GM19023 (cell line): ENCODE measurements around the gene CREB3L2.
"Not testable (repeated sequence)": the region's sequence is repeated elsewhere in the genome, so short reads cannot be mapped to it uniquely, and the experiment has no call there.

Experiments
- ATAC-seq: cut with Tn5 transposase; IDR thresholded peaks from one replicate; pipeline ENCODE4 v1.9.1; 2021; ENCODE audit warnings: mild to moderate bottlenecking, moderate library complexity; ENCODE audit not compliant: unreplicated experiment

Gene CREB3L2

DNA sequence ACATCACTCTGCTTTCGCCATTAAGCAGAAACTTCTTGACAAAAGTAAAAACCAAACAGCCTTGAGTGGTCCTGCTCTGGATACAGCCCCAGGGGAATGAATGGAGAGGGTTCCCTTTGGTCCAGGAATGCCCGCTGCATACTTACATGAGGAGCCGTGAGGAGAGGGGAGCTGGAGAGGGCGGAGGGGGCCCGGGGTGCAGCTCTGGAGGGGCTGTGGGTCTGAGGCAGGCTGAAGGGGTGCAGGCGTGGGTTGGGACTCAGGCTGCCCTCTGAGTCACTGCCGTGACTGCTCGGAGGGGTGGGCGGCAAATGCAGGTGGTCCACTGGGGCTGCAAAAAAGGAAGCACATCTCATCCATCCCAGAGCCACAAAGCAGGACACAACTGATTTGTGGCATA, 93.8 kb downstream of the CREB3L2 start:
- no peak for ATAC-seq

DNA sequence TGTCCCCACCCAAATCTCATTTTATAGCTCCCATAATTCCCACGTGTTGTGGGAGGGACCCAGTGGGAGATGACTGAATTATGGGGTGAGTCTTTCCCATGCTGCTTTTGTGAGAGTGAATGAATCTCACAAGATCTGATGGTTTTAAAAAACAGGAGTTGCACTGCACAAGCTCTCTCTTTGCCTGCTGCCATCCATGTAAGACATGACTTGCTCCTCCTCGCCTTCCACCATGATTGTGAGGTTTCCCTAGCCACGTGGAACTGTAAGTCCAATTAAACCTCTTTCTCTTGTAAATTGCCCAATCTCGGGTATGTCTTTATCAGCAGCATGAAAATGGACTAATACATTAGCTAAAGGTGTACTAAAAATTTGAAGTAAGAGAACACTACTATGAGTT, 95.2 kb downstream of the CREB3L2 start:
- not testable (repeated sequence) for ATAC-seq

DNA sequence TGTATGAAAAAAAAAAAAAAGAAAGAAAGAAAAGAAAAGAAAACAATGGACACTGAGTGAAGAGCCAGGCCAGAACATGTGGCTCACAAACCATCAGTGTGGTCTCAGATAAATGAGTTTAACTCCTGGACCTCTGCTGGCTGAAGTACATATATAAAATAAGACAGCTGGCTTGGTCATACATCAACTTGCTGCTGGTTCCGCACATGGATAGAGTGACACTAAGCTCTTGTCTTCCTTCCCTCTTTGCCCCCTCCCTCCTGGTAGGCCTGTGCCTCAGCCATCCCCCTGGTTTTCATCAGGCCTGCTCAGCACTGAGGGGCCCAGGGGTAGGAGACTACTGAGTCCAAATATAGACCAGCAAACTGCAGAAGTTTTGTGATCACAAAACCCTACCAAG, 97.1 kb downstream of the CREB3L2 start:
- no peak for ATAC-seq

DNA sequence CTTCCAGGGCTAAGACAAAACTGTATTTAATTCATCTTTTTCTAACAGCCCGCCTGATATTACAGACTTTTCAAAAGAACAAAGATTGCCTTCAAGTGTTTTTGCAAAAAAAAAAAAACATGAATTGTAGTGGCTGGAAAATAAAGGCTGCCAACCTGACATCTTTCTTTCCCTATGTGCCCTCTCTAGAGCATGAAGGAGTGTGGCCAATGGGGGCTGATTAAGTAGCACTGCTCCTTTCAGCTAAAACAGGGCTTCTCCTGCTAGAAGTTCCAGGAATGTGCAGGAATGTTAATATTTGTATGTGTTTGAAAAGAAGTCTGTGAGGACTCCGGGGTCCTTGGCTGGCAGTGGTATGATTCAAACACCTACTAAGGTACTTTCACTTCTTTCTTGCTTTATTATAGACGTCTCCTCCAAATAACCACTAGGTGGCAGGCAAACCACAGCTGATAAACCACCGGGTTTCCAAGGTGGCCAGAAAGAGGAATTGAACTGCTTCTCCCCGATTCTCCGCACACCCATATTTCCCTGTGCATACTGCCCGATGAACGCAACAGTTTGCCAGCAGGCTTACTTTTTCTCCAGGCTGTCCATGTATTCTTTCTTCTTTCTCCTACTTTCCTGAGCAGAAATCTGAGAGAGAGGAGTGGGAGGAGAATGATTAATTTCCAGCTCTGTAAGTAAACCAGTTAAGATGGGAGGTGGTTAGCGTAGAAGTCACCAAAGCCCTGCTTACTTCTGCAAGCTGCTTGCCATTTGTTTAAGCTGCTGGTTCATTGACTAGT, 98.3 kb downstream of the CREB3L2 start:
- ATAC-seq, result peak; percentile 64

DNA sequence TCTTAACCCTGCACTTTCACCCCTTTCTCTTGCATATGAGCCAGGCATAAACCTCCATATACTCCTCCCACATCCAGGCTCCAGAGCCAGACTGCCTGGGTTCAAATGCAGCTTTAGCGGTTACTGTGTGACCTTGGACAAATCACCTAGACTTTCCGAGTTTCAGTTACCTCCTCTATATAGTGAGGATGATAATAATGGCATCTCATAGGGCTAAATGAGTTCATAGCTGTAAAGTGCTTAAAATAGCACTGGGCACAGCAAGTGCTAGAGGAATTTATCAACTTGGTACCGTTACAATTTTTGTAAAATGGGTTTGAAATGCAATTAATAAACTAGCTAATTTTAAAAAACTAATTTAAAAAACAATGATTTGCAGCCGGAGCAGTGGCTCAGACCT, 101.7 kb downstream of the CREB3L2 start:
- ATAC-seq, result no peak

DNA sequence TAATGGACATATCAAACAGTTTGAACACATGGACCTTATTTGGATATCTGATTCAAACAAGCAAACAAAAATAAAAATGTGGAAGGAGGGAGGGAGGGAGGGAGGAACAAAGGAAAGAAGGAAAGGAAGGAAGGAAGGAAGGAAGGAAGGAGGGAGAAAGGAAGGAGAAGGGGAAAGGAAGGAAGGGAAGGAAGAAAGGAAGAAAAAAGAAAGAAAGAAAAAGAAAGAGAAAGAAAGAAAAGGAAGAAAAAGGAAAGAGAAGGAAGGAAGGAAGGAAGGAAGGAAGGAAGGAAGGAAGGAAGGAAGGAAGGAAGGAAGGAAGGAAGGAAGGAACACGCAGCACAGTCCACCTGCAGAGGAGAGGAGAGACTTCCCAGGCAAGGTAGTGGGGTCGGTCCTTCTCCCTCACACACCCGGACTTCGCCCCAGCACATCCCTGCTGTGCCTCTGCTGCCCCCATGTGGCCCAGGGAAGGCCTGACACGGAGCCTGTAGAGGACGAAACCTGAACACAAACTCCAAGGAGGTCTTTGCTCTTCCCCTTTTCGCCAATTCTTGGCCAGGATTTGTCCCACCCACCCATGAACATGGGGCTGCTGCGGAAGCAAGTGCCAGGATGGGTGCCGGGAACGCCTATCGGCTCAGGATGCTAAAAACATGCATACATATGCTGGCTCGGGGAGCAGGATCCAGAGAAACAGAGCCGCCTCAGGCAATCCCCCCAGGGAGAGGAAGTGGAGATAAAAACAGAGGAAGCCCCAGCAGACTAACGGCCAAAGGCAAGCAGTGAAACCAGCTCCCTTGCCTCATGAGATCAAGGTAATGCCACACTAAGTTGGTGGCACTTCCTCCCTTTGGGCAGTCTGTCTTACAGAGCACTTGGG, 102.8 kb downstream of the CREB3L2 start:
- peak; percentile 68 for ATAC-seq

DNA sequence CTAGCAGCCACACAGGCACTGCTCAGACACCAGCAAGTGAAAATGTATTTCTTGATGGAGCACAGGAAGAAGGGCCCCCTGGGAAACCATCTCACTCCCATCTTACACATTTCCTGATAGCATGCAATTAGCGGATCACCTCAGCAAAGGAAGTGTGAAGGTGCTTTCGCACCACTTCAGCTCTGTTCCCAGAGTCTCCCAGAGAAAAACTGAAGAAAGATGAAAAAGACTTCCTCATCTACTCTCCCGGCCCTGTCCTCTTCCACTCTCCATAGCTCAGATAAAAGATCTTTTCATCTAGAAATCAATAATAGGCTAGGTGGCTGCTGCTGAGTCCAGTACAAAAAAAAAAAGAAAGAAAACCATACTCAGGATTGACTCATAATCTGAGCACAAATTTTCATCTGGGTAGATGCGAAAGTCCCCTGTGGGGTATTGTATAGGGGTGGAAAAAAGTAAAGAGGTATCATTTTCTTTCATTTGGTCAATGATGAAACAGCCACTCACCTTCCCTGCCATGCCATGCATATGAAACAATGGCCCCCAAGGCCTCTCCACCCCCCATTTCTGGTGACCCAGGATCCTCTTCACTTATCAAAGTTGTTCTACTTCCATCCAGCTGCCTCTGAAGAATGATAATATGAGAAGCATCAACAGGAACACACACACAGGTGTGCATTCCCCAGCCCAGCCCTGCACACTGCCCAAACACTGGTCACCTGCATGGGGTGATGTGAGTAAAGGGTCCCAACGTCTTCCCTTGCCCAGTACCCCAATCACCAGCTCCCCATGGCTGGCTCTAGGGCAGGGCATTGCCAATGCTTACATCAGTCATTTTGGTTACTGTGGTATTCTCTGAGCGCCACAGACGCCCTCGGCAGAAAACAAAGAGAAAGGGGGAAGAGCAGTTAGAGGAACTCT, 106.3 kb downstream of the CREB3L2 start:
- peak; percentile 79 for ATAC-seq

DNA sequence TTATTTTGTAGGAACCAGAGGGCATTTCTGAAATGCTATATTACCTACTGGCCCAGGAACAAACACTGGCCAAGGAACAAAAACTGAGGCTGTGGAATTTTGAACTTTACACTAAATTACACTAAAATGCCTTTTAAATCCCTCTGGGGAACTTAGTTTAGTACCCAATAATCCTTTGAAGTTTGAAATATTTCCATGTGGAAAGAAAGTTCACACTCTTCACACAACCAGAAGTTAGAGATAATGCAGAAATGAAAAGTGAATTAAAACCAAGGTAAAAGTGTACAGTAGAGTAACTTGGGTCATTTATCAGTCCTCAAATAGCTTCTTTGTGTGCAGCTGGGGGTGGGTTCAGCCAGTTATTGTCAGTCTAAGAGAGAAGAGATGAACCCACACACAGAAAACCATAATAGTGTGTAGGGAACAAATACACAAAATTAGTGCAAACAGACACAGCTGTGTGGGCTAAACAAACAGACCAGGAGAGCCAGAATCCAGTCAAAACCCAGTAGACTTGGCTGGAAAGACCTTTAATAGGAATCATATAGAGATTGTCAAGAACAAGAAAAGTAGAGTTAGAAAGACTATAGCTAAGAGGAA, 108.6 kb downstream of the CREB3L2 start:
- no peak for ATAC-seq

DNA sequence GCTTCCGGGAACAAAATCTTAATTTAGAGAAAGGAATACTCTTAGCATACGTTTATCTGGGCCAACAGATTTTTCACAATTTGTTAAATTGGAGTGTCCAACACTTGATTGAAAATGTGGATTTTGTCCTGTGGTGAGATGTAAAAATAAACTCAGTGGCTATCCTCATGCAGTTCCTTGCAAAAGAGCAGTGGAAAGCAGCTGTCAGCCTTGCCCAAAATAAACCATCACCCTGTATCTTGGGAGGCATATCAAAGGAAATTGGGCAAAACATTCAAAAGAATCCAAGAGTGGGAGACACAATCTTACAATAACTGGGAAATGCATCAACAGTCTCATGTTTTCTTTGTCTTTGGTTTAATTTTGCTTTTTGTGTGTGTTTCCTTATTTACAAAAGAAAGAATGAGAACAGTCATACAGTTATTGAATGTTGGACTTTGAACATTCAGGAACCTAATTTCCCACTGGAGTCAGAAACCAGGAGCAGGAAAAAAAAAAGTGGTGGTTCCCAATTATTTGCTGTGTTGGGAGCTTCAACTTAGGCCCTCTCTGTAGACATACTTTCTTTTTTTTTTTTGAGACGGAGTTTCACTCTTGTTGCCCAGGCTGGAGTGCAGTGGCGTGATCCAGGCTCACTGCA, 110.8 kb downstream of the CREB3L2 start:
- ATAC-seq, result no peak

DNA sequence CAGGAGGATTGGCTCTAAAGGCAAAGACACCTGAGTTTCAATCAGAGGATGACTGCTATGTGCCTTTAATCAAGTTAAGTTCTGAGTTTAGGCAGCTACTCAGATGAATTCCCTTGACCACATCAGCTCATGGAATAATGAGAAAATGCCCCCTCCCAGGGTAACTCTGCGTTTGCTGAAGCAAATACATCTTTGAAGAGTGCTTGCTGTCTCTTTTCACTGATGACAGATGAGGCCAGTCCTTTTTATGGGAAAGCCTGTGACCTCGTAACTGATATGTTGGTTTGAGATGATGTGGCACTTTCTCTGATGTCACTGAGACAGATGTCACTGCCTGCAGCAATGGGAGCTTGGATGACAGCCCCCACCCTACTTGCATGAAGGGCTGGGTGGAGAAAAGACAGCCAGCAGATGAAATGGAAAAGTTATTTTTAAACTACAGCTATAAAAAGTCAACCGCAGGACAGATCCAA, 111.4 kb downstream of the CREB3L2 start:
- ATAC-seq, result no peak

DNA sequence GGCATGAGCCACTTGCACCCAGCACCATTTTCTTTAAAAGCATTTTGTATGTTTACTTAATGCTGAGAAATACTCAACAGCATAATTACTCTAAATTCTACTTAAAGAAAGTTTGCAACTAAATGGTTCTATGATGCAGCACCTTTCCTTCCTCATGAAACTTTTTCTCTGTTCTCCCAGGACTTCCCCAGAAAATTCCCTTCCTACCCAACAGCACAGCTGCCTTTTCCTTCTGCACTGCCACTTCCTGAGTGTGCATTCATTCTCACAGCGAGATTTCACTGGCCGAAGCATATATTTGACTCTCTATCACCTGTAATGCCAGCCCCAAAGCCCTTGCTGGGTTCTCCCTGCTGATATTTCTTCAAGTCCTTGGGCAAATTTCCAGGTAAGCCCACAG, 113.6 kb downstream of the CREB3L2 start:
- no peak for ATAC-seq

DNA sequence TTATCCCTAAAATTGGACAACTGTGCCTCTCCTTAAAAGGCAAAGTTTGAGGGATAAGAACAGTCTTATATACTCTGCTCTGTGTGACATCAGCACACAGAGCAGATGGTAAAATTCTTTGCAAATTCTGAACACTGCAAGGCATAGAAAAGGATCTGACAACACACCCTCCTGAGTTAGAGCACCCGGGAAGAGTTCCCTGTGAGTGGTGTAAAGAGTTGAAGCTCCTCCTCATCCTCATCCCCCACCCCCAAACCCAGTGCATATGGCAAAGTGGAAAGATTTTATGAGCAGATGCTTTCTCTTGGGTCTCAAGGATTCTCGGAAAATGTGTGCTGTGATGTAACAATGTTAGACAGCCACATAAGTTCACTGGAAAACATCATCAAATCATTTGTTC, 115.1 kb downstream of the CREB3L2 start:
- ATAC-seq, result no peak

DNA sequence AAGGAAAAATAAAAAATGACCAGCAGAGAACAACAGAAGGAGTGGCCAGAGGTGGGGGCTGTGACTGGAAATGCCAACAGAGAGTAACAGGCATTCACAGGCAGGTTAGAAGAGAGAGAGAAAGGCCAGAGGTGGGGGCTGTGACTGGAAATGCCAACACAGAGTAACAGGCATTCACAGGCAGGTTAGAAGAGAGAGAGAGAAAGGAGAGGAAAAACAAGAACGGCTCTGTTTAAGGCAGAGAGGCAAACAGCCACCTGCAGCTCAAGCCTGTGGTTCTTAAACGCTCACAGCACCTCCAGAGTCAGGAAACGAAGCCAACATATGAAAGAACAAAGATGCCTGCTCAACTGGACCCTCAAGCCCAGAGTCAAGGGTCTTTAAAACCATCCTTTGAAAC, 115.6 kb downstream of the CREB3L2 start:
- no peak for ATAC-seq

DNA sequence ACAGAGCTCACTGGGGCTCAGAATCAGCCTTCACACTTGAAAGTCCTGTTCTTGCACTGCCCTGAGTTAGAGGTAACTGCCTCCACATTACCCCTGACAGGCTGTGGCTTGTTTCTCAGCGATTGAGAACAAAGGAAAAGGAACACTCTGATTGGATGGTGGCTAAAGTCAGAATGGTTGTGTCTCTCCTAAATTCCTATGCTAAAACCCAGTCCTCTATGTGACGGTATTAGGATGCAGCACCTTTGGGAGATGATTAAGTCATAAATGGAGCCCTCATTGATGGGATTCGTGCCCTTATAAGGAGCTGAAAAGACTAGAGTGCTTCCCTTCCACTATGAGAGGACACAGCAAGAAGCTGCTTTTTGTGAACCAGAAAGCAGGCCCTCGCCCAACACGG, 116.2 kb downstream of the CREB3L2 start:
- ATAC-seq, result no peak

DNA sequence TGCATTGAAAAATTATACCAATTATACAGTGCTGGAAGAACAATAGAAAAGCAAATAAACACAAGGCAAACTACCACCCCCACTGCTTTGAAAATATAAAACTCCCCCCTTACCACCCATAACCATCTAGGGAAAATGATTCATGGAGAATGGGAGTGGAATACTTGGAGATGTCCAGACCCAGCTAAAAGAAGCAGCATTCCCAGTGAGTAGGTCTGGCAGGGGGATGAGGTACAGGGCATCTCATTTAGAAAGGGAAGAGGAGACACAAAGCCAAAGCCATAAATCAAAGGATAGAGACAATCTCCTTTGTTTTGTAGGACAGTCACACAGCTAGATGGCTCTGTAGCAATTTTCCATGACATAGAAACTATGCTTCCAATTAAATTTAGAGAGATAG, 119.1 kb downstream of the CREB3L2 start:
- ATAC-seq, result no peak

DNA sequence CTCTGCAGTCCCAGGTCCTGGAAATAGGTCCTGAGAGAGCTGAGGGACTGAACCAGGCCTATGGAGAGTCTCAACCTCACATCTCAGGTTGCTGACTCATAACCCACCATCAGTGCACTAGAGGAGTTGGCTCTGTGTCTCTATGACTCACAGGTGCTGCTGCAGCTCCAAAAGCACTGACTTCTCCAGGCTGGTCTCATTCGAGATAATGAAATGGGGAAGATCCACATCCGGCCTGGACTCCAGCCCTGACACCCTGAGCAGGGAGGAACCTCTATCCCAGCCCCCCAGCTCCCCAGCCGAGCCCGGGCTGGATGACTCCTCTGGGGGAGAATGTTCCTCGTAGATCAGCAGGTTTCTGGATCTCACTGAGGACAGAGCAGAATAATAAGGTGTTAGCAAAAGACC, 119.6 kb downstream of the CREB3L2 start:
- peak; percentile 88 for ATAC-seq

DNA sequence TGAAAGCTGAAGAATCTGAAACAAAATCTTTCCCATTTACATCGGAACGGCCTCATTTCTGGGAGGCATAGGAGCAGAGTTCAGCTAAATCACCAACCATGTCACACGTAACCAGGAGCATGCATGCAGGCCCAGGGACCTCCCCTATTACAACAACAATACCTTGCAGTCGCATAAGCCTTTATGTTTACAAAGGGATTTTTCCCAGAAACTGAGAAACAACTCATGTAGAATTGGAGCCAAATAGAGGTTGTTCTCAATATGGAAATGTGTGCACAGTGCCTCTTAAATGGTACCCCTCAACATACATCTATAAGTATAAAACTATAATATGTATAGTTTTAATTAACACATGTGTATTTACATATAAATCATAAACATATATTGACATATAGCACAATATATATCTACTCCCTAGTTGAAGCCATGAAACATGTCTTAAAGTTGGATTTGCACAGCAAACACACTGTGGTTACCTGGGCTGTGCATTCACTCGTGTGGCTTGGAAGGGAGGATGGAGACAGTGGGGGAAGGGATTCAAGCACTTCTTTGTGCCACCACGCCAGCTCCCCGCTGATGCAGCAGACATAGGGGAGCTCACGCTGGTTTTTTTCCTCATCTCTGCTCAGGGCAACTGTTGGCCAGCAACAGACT, 120.2 kb downstream of the CREB3L2 start:
- ATAC-seq, result peak; percentile 6

DNA sequence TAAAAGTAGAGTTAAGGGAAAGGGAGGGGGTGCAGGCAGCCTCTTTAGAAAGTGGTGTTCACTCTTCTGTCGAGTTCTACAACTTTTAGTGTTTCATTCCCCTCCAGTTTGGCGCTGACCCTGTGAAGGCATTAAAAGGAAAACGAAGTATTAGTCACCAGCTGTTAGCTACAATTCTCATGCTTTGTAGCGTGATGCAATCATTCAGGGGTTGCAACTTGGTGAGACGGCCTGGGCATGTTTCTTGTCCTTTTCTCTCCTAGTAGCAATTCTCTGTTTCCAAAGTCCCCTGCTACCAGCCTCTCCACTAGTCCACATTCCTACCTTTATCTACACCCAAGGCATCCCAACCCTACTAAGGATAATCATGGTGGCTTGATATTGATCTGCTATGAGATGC, 121.5 kb downstream of the CREB3L2 start:
- ATAC-seq, result no peak

DNA sequence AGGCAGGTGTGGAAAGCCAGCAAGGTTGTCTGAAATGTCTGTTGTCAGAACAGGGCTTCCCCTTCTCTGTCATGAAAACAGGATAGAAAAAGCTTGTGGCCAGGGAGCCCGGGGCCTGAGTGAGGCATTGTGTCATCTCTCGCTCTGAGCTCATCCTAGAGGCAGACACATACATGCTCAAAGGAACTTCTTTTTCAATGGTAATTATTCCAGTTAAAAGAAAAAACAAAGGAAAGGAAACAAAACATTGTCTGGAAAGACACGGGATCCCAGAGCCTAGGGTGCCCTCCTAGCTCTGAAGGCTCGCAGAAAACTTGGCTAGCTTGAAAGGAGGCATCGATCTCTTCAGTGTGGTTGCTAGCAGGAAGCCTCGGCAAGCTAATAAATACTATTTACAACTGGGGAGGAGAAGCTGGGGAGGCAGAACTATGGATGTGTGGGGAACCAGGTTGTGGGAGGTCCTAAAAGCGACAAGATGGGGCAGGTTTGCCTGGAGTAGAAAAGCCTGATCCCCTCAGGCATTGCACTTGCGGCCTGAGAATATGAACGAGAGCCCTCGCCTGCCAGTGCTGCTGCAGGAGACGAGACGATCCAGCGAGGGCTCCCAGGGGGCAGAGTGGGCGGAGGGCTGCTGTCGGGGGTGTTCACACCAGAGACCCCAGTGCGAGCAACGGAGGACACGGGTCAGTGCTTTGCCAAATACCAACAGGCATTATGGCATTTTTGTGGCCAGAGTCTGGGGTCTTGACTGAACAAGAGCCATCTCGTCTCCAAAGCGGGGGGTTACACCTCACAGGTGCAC, 122.3 kb downstream of the CREB3L2 start:
- peak; percentile 51 for ATAC-seq
